Hypothalamus (tissue), 51 donors: ENCODE data around the gene SETD6.

Source experiments
- DNase-seq, 51 donors: peaks; one replicate each; lab custom pipeline; 2025; lab: John Stamatoyannopoulos, UW

The SETD6 gene

DNA sequence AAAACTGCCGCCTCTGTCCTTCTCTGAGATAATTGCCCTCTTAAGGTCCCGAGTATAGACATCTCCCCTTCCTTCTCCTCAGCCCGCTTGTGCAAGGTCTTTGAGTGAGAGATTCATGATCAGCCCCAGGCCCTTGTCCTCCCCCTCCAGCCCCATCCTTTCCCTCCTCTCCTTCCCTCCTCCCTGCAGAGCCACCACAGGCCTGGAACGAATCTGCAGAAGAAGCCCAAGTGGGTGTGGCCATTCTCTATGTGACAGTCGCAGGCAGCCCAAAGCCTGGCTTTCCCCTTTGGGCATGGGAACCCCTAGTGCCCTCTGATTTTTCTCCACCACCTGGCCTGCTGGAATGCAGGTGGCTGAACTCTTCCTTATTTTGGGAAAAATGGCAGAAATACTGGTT lies 22.6 kb upstream of the SETD6 start:
- DNase-seq, result peak in 7 of 51 donors; percentile 3 to 34 (median 22)

DNA sequence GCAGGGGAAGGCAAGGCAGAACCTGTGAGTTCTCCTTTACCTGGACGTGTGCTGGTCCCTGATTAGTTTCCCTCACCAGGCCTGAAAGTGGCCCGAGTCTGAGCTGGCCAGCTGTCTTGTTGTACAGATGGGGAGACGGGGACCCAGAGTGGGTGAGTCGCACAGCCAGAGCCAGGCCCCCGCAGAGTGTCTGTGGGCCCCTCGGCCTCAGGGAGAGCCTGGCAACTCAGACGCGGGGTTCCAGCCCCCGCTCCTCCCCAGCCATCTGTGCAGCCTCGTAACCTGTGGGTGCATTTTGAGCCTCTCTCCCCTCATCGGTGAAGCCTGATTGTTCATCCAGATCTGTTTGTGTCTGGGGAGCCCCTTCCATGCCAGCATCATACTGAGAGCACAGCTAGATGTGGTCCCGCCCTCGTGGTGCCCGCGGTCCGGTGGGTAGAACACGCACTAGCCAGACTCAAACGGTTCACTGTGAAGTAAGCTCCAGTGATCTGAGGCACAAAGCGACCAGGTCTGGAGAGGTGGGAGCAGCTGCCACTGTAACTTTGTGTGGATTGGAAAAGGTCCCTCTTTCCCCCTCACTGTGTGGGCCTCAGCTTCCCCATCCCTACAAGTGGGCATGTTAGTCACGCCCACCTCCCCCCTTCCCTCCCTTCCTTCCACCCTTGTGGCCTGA lies 21.4 kb upstream of the SETD6 start:
- DNase-seq, result peak in 2 of 51 donors; percentile 11 to 50

DNA sequence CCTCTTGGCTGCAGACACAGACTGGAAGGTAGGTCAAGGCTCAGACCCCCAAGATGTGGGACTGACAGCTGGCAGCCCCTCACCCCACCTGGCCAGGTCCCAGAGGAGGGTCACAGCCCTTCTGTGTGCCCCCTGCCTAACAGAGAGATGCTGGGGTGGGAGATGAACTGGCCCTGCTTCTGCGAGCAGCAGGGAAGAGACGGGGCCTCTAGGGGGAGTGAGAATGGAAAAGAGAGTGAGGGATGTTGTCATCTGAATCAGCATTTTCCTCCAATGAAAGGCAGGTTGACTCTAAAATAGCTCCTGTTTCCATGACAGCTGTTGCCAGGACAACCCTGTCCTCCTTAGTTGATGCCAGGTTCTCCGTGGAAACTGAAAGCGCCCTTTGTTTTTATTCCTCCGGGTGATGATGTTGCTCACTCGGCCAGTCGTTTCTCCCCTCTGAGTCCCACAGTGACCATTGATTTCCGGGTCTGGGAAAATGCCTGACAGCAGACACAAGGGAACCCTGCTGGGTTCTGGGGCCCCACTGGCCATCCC lies 20.3 kb upstream of the SETD6 start:
- peak in 45 of 51 donors; percentile 51 to 94 (median 84) for DNase-seq

DNA sequence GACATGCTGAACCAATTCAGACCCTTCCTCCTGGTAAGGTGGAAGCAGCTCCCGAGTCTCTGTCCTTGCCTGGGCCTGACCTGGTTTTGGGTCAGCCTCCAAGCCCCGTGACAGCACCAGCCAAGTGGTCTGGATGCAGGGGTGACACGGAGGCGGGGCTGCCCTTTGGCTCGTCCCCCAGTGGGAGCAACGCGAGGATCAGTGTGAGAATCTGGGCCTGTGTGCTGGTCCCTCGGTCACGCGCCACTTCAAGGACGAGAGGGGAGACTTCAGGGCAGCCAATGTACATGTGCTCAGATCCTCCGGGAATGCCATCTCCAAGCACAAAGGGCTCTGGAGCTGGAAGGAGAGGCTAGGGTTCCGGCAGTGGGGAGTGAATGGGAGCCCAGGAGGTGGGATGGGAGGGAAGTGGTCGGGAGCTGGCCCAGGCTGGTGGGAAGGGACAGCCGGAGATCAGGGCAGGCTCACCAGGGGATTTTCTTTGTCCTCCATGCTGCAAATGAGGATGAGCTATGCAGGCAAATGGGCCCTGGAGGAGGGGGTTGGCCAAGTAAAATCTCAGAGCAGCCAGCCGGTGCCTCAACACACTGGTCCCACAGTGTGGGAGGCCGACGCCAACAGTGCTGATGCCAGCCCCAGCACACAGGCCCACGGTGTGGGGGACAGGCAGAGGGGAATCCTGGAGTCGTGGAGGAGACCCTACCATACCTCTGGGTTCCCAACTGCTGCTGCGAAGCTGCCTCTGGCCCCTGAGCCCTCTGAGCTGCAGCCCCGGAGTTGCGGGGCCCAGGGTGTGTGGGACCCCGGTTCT lies 19.6 kb upstream of the SETD6 start:
- peak in 45 of 51 donors; percentile 35 to 93 (median 80) for DNase-seq

DNA sequence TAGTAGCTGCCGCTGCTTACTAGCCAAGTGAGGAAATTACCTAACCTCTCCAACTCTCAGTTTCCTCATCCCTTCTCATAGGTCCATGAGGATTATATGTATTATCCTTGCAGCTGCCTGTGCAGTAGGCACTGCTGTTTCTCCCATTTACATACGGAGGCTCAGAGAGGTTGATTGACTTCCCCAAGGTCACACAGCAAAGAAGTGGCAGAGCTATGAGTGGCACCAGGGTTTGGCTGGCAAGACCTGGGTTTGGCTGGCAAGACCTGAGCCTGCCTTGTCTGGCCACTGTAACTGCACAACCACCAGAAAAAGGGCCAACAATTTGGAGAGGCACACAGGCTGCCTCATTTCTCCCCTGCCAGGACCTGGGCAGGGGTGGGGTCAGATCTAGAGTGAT lies 17.8 kb upstream of the SETD6 start:
- DNase-seq, result no peak

DNA sequence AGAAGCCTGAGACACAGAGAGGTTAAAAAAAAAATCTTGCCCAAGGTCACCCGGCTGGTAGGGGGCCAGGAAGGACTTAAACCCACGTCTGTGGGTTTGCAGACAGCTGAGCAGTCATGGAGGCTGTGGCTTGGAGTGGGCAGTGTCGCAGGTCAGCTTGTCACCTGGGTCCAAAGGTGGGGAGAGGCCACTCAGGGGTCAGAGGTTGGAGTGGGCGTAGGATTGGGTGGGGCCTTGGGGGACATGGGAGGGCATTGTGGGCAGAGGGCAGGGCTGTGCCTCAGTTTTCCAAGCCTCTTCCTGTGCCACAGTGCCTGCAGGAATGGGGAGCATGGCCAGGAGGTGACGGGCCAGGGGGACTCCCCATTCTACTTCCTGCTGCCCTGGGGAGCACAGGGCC lies 17.4 kb upstream of the SETD6 start:
- no peak for DNase-seq

DNA sequence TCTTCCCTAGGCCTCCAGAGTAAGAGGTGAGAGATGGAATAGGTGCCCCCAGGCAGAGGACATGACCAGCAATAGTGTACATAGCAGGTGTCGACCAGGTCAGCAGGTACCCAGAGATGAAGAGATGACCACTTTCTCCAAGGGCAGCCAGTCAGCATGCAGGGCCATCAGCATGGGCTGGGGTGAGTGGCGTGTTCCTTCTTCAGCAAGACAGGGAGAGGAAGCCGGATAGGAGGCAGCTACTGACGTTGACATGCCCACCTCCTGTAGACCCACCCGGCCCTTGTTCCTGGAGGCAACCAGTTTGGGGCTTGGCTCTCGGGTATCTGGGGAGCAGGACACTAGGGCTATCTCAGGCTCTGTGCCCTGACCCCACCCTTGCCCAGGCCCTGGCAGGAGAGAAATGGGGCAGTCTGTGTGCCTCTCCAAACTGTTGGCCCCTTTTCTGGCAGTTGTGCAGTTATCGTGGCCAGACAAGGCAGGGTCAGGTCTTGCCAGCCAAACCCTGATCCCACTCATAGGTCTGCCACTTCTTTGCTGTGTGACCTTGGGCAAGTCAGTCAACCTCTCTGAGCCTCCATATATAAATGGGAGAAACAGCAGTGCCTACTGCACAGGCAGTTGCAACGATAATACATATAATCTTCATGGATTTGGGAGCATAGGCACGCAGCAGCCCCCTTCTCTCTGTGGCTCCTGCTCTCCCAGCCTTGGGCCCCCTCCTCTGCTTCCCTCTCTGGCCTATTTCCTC lies 16.8 kb upstream of the SETD6 start:
- DNase-seq, result peak in 1 of 51 donors; percentile 8

DNA sequence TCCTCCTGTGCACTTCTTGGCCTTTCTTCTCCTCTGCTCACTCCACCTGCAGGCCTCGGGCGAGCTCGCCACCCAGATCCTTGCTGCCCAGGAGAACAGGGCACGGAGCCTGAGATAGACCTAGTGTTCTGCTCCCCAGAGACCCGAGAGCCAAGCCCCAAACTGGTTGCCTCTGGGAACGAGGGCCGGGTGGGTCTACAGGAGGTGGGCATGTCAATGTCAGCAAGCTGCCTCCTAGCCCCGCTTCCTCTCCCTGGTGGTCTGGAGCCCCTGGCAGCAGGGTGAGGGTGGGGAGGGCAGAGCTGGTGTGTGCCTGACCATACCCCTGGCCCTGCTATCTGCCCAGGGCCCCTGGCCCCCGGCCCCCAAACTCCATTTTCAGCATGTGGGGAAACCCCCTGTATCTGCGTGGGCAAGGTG lies 16.2 kb upstream of the SETD6 start:
- no peak for DNase-seq

DNA sequence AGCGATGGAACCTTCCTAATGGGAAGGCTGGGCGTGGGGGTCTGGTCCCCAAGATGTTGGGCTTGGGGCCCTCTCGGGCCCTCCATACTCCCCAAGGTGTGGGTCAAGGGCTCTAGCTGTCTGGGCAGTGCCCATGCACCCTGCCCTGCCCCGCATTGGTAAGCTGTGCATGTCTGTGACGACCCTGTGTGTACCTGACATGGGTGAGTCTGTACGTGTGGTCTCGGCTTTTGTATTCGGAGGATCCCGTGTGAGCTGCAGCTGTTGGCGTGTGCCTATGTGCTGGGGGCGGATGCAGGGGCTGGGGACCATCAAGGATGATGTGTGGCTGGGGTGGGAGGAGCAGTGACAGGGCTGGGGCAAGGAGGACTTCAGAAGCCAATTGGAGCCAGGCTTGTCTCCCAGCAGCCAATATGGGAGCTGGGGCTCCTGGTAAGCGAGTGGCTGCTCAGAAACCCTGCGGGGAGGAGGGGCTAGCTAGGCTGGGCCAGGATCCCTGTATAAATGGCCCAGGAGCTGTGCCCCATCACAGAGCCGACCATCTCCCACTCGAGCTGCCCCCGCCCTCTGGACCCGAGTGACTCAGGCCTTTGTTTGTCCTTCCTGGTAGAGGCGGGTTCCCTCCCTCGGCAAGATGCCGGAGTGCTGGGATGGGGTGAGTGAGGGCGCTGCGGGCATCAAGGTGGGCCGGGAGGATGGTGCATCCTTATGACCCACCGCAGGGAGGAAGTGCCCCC lies 15.5 kb upstream of the SETD6 start, which contains the start of gene NDRG4:
TSS of gene NDRG4 (plus strand) at position 529 of the 737 bp plus-strand sequence. CDS start at position 635, 106 bp downstream.
- peak in 49 of 51 donors; percentile 34 to 98 (median 88) for DNase-seq

DNA sequence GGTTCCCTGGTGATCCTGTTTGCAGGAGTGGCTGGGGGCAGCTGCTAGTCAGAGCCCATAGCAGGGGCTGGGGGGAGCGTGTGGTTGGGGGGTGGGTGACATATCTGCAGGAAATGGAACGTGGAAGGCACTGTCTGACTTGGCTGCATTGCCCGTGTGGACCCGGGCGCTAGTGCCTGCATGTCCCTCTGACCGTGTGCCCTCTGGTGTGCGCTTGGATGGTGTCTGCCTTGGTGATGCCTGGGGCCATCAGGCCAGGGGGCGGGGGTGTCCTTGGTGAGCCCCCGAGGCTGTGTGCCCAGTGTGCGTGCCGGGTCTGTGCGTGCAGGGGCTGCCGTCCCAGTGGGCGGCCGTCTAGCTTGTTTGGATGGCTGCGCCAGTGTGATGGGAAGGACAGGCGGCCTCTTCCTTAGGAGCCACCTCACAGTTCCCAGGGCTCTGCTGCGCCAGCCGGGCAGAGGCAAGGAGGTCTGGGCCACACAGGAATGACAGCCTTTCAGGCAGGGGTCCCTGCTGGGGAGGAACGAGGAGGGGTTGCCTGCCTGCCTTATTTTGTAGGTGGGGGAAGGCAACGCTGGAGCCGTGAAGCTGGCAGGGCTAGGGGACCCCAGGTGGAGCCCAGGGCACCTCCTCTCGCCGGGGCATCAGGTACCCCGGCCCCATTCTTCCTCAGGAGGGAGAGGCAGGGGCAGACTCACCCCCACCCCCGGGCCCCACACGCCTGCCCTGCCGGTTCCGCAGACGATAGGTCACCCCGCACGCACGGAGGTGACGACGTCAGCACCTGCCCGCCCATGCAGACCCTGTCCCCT lies 14.7 kb upstream of the SETD6 start:
- peak in 9 of 51 donors; percentile 26 to 65 (median 55) for DNase-seq

DNA sequence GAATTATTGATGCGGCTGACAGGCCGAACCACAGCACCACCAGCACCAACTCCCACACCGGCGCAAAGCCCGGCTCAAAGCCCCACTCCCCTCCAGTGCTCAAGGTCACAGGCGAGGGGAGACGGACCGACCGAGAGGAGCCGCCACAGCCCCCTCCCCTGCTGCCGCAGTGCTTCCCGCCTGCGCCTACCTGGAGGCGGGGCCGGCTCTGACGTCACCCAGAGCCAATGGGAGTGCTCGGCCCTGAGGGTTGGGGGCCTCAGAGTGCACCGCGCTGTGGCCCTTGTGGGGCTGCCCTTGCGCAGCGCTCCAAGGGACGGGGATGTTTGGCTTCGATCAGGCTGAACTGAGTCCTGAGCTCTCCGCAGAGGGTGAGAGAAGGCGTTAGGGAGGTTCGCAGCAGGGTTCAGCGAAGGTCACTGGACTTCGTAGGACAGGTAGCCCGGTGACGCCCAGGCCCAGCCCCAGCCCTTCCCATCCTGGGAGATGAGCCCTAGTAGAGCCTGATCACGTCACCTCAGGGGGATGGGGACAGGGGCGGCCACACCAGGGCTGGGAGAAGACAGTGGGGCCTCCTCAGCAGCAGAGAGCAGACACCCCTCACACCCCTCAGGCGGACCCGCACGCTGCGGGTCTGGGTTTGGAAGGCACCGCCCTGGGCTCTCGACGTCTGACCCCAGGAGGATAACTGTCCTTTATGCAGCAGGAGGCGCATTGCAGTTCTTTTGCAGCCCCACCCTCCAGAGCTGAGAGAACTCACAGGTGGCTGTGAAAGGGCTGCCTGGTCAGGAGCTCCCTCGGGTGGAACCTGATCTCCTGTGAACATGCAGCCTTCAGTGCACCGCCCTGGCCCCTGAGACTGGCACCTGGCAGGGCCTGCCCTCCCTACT lies 13.8 kb upstream of the SETD6 start:
- peak in 32 of 51 donors; percentile 22 to 74 (median 54) for DNase-seq

DNA sequence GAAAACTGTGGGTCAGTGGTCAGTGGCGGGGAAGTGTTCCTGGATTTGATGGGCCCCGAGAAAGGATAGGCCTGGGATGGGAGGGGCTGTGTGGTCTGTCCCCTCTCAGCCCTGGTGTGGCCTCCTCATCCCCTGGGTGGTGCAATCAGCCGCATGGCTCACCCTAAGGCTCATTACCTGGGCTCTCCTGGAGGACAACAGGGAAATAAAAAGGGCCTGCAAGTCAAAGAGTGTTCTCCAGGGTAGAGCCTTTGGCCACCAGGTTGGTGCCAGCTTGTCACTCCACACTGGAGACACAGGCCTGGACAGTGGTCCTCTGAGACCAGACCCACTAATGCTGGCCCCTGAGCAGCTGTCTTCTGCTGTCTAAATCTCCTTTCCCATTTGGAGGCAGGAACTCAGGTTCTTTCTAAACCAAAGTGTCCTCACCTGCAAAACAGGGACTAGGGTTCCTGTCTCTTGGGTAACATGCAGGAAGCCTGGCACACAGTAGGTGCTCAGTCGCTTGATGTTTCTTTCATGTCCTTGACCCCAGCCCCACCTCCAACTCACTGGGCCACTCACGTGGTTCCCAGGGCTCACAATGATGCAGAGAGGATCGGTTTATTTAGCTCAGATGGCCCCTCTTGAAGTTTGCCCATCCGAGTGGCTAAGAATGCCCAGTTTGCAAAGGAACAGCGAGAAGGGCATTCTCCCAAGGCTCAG lies 12.9 kb upstream of the SETD6 start:
- DNase-seq, result no peak

DNA sequence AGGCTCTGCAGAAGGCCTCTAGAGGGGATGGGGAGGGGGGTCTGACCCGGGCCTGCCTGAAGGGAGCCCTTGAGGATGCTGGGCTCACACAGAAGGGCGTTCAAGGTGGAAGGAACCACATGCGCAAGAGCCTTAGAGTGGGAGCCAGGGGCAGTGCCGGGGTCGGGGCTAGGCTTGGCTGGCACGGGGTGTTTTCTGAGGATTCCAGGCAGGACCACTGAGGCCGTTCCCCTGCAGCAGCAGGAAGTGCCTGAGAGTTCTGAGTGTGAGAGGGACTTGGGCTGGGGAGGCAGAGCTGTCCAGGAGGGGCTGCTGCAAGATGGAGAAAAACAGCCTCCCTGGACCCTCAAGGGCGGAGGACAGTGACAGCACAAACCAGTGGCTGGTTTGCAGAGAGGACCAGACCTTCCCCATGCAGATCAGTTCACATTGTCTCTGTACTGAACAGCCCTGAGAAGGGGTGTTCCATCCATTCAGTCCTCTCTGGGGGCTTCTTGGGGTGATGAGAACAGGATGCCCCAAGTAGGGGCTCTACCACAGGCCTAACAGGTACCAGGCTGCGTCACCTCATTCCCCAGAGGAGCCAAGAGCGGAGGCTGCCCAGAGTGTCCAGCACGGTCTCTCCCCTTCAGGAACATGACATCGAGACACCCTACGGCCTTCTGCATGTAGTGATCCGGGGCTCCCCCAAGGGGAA lies 12.0 kb upstream of the SETD6 start:
- no peak for DNase-seq

DNA sequence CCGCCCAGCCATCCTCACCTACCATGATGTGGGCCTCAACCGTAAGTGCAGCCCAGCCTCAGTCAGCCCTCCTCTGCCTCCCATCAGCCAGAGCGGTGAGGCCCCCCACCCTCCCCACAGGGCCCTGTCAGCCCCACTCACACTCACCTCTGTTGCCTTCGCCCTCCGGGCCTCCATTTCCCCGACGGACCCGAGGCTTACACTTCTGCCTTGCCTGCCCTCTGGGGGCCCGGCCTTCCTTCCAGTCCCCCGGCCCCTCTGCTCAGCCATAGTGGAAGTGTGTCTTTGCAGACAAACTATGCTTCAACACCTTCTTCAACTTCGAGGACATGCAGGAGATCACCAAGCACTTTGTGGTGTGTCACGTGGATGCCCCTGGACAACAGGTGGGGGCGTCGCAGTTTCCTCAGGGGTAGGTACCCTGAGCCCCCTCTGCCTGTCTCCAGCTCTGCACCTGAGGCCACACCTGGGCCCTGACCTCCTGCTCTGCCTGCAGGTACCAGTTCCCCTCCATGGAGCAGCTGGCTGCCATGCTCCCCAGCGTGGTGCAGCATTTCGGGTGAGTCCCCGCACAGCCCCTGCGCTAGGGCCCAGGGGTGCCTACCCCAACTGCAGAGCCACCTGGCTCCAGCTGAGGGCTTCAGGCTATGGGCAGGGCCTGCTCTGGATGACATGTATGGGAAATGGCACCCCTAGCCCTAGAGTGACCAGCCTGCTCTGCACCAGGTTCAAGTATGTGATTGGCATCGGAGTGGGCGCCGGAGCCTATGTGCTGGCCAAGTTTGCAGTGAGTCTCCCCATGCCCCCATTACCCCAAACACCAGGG lies 11.2 kb upstream of the SETD6 start:
- DNase-seq, result no peak

DNA sequence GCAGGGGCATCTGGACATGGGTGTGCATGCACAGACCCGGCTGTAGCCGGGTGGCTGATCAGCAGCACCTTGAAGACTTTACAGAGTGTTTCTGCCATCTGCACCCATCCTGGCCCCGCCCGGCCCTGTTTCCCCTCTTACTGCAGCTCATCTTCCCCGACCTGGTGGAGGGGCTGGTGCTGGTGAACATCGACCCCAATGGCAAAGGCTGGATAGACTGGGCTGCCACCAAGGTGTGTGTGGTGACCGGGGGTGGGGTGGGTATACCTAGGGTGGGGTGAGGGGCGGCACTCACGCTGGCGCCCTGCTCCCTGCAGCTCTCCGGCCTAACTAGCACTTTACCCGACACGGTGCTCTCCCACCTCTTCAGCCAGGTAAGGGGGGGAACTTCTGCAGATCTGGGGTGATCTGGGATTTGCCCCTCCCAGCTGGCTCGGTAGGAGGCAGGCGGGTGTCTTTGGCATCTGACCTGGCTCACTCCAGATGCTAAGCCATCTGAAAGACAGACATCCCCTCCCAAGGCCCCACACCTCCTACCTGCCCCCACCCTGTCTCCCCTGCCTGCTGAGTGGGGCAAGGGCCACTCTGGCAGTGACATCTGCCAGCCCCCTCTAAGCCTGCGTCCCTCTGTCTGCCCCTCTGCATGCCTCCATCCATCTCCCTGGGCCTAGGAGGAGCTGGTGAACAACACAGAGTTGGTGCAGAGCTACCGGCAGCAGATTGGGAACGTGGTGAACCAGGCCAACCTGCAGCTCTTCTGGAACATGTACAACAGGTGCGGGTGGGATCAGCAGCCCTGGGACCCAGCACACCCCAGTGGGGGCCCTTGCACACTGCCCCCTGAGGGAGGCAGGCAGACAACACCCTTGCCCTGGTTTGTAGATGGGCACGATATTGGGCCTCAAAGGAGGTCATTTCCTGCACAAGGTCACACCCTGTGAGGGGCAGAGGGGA lies 8.8 kb upstream of the SETD6 start:
- DNase-seq, result no peak
